Fibroblast of skin of back (primary cell): ENCODE data around the gene SLC50A1. TPM values are rescaled to one million over a fixed set of nuclear protein-coding genes. Genes with fewer than 3 reads are reported as not detected.

Source experiments
- DNase-seq: peaks from one replicate; pipeline ENCODE4 v3.0.0-alpha.2; 2013
- polyA plus RNA-seq, 2 experiments: library from polyadenylated mRNA; unstranded; fragments of 120-200 nt; gene quantifications; one replicate each; pipeline ENCODE4 v1.2.1, GENCODE V29; 2013; ENCODE audit not compliant: insufficient read length in 2 of 2

SLC50A1 gene, protein sequence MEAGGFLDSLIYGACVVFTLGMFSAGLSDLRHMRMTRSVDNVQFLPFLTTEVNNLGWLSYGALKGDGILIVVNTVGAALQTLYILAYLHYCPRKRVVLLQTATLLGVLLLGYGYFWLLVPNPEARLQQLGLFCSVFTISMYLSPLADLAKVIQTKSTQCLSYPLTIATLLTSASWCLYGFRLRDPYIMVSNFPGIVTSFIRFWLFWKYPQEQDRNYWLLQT
- 26.2 TPM for polyA plus RNA-seq (2013, experiment 1 of 2; ENCODE audit: insufficient read length)
- 17.6 TPM for polyA plus RNA-seq (2013, experiment 2 of 2; ENCODE audit: insufficient read length)

DNA sequence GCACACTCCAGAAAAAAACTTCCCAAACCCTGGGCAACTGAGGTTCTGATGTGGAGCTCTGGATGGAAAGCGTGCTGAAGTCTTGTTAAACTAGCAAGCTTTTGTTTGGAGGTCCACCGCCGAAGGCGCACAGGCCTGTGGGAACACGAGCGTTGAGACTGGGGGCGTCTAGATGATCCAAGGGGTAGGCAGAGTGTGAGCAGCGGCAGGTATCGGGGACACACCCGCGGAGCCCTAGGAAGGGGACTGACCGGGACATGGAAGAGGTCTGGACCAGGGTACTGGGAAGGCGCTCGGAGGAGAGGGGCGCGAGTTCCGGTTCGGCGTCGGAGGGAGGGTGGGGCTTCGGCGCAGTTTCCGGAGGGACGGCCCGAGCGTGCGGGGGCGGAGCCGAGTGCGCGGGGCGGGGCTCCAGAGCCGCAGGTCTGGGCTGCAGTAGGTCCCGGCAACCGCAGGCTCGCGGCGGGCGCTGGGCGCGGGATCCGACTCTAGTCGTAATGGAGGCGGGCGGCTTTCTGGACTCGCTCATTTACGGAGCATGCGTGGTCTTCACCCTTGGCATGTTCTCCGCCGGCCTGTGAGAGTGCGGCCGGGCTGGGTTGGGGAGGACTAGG, at the start of gene SLC50A1:
SLC50A1 (plus strand) TSS at position 438 of the 614 bp plus-strand sequence; CDS start at position 498, 60 bp downstream.
- peak; percentile 91 for DNase-seq

DNA sequence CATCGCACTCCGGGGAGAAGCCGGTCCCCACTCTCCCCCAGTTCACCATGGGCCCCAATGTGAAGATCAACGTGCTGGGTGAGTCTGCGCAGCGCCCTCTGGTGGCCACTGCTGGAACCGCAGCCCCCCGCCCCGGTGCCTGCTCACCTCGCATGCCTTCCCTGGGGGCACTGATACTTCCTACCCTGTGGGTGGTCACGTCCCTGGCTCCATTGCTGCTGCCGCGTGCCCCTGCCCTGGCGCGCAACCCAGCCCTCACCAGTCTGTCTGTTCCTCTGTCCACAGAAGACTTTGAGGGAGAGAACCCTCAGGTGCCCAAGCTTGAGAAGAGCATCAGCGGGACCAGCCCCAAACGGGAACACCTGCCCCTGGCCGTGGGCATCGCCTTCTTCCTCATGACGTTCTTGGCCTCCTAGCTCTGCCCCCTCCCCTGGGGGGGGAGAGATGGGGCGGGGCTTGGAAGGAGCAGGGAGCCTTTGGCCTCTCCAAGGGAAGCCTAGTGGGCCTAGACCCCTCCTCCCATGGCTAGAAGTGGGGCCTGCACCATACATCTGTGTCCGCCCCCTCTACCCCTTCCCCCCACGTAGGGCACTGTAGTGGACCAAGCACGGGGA, 49.4 kb upstream of the SLC50A1 start:
- DNase-seq, result peak; percentile 44

DNA sequence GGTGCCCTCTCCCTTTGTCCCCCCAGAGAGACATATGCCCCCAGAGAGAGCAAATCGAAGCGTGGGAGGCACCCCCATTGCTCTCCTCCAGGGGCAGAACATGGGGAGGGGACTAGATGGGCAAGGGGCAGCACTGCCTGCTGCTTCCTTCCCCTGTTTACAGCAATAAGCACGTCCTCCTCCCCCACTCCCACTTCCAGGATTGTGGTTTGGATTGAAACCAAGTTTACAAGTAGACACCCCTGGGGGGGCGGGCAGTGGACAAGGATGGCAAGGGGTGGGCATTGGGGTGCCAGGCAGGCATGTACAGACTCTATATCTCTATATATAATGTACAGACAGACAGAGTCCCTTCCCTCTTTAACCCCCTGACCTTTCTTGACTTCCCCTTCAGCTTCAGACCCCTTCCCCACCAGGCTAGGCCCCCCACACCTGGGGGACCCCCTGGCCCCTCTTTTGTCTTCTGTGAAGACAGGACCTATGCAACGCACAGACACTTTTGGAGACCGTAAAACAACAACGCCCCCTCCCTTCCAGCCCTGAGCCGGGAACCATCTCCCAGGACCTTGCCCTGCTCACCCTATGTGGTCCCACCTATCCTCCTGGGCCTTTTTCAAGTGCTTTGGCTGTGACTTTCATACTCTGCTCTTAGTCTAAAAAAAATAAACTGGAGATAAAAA, 48.7 kb upstream of the SLC50A1 start:
- no peak for DNase-seq

GRCh38 chr1:155091071-155092051, 44.3 kb upstream of the SLC50A1 start:
- DNase-seq, result peak; percentile 65

DNA sequence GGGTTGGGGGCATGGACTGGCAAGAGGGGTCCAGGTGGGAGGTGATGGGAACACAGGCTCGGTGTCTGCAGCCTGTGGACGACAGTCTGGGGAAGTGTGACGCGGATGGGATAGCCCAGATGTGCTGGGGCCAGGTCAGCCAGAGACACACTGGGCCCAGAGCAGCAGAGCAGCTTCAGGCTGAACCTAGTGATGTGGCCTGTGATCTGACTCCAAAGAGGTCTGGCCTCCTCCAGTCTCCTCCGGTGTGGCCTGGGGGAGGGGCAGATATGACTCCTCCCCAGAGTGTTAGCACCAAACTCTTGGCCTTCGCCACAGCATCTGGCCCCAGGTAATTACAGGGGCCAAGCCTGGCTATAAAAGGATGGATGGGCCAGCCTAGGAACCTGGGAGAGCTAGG, 43.5 kb upstream of the SLC50A1 start:
- DNase-seq, result no peak

GRCh38 chr1:155092641-155093040, 43.0 kb upstream of the SLC50A1 start:
- no peak for DNase-seq

- peak; percentile 34 for DNase-seq
Measured at GRCh38 chr1:155093911-155094621, 41.6 kb upstream of the SLC50A1 start.

DNA sequence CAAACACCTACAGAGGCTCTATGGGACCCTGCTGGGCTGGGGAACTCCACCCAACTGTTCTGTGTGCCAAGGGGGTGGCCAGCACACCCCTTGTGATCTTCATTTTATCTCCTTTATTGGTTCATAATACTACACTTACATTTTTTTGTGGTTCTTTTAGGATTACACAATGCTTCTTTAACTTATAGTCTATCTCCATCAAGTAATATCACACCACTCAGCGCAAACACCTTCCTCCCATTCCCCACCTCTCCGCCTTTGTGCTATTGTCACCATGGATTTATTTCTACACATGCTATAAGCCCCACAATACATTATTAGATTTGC, 41.1 kb upstream of the SLC50A1 start:
- DNase-seq, result no peak

GRCh38 chr1:155099331-155099730, 36.3 kb upstream of the SLC50A1 start:
- no peak for DNase-seq

DNA sequence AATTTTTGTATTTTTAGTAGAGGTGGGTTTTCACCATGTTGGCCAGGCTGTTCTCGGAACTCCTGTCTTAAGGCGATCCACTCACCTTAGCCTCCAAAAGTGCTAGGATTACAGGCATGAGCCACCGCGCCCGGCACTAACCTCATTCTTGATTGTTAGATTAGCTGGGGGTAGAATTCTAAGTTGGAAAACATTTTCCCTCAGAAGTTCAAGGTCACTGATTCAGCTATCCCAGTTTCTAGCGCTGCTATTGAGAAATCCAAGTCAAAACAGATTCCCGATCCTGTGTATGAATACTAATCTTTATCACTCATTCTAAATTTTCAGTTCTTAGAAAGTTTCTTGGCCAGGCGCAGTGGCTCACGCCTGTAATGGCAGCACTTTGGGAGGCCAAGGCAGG, 32.3 kb upstream of the SLC50A1 start:
- no peak for DNase-seq

GRCh38 chr1:155104605-155105534, 30.8 kb upstream of the SLC50A1 start:
- no peak for DNase-seq

GRCh38 chr1:155105604-155106011, 30.0 kb upstream of the SLC50A1 start:
- DNase-seq, result no peak

- no peak for DNase-seq
Measured at GRCh38 chr1:155106862-155107261, 28.8 kb upstream of the SLC50A1 start.

- no peak for DNase-seq
Measured at GRCh38 chr1:155107309-155108264, 28.1 kb upstream of the SLC50A1 start.

DNA sequence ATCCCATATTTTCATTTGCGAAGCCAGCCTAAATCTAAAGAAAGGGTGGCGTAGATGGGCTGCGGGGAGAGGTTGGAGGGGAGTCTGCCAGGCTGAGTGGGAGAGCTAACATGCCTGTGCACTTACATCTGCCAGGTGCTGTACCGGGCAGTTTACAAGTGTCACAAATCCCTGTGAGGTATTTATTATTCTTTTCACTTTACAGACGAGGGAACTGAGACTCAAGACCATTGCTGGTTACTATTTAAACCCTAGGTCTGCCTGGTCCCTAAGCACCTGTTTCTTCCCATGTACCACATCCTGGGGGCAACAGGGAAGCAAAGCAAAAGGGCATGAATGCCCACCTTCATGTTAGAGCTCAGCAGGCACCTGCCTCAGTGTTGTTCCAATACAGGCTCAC, 27.4 kb upstream of the SLC50A1 start:
- DNase-seq, result no peak

DNA sequence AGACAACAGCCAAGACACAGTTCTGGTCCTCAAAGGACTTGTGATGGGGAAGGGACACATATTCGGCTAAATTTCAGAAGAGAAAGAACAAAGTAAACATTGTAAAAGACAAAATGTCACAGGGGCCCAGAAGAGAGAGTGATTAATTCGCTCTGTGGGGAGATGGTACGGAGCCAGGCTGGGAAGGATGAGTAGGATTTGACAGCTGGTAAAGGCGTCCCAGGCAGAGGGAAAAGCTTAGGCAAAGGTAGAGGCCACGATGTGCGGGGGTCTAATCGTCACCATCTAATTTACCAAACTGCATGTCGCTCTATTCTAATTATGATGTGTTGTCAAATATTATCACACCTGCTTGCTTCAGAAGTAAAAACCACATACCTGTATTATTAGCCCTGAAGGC, 25.3 kb upstream of the SLC50A1 start:
- no peak for DNase-seq

DNA sequence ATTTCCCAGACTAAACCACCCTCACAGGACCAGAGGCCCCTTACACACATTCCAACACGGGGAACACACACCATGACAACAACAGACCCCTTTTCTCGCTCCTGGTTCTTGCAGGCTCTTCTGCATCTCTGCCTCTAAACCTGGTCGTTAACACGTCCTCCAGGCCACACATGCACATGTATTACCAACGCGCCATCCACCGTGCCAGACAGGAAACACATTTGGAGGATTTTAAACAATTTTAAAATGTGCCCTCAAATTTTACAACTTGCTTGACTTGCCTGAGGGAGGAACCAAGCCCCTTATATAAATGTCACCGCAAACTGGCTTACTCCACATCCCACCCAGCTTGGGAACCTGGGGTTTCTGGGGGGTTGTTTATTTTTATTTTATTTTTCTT, 24.8 kb upstream of the SLC50A1 start:
- DNase-seq, result no peak

GRCh38 chr1:155113450-155113980, 22.1 kb upstream of the SLC50A1 start:
- no peak for DNase-seq
